PFSK-1 (cell line): Measurements from ENCODE around the gene G6PC1.

Source experiments
- POLR2AphosphoS5 ChIP-seq: IDR thresholded peaks from 2 replicates; pipeline ENCODE4 v1.6.1; 2012; ENCODE audit warnings: low read depth, mild to moderate bottlenecking, control low read depth, low read length, moderate library complexity
- TAF1 ChIP-seq: IDR thresholded peaks from 2 replicates; pipeline ENCODE4 v1.6.1; 2012; ENCODE audit warnings: low read length, control low read depth, borderline replicate concordance; ENCODE audit not compliant: insufficient read depth

DNA sequence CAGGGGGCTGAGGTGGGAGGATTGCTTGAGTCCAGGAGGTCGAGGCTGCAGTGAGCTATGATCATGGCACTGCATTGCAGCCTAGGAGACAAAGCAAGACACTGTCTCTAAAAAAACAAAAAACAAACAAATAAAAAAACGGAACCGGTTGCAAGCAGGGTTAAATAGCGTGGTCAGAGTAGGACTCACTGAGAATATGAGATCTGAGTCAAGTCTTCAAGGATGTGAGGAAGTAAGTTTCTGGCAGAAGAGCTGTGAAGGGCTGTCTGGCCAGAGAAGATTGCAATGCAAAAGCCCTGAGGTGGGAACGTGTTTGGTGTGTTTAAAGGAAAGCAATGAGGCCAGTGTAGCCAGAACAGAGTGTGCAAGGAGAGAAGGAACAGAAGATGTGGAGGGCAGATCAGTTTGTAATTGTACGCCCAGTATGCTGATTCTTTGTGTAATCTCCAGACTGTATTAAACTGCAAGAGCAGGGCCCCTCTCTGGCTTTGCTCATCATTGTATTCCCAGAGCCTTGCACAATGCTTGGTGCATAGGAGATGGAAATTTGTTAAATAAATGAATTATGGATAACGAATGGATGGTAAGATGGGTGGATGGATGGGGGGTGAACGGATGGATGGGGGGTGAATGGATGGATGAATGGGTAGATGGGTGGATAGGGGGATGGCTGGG, 6.3 kb downstream of the G6PC1 start:
- TF ChIP-seq POLR2AphosphoS5, result no peak
- TF ChIP-seq TAF1, result no peak
